Stimulated activated naive CD8-positive, alpha-beta T cell treated with anti-CD3 and anti-CD28 coated beads, Interleukin-15, Interleukin-2, amounts not matched to agents 100 U/mL and 50 U/mL, for 24 hours (primary cell): ENCODE measurements around the gene CASQ1.

ENCODE experiments used
- ATAC-seq: fragments of 150-1000 bp; cut with Tn5 transposase; one replicate; pipeline ENCODE4 v1.10.0; 2021
- DNase-seq: peaks from one replicate; pipeline ENCODE4 v3.0.0; 2021

Gene CASQ1

GRCh38 chr1:160189649-160190625 lies at the start of gene CASQ1:
CASQ1 (plus strand) TSS chr1:160190575; CDS start chr1:160190752, 177 bp downstream.
- no peak for ATAC-seq
- DNase-seq: no peak

GRCh38 chr1:160143695-160144094 lies 46.7 kb upstream of the CASQ1 start:
- ATAC-seq (no peak), DNase-seq (no peak)

GRCh38 chr1:160144921-160145320 lies 45.5 kb upstream of the CASQ1 start:
- ATAC-seq: no peak
- DNase-seq: no peak

GRCh38 chr1:160146107-160146506 lies 44.3 kb upstream of the CASQ1 start:
- no peak for ATAC-seq
- no peak for DNase-seq

- DNase-seq (no peak), ATAC-seq (no peak)
Observed at GRCh38 chr1:160148121-160148520, 42.3 kb upstream of the CASQ1 start.

- DNase-seq (no peak), ATAC-seq (no peak)
Observed at GRCh38 chr1:160149233-160149632, 41.1 kb upstream of the CASQ1 start.

GRCh38 chr1:160149716-160150115 lies 40.7 kb upstream of the CASQ1 start:
- DNase-seq (no peak), ATAC-seq (no peak)

GRCh38 chr1:160151303-160151702 lies 39.1 kb upstream of the CASQ1 start, which contains the start of gene ATP1A4:
ATP1A4 (plus strand) TSS chr1:160151603; CDS start chr1:160152041, 438 bp downstream.
- ATAC-seq: no peak
- DNase-seq: no peak

GRCh38 chr1:160154790-160155189 lies 35.6 kb upstream of the CASQ1 start:
- no peak for DNase-seq
- no peak for ATAC-seq

- ATAC-seq (no peak), DNase-seq (no peak)
Observed at GRCh38 chr1:160156361-160156760, 34.0 kb upstream of the CASQ1 start.

- ATAC-seq (no peak), DNase-seq (no peak)
Observed at GRCh38 chr1:160157174-160157573, 33.2 kb upstream of the CASQ1 start.

GRCh38 chr1:160158031-160158430 lies 32.3 kb upstream of the CASQ1 start:
- no peak for ATAC-seq
- no peak for DNase-seq

GRCh38 chr1:160158534-160158933 lies 31.8 kb upstream of the CASQ1 start:
- DNase-seq (no peak), ATAC-seq (no peak)

- ATAC-seq (no peak), DNase-seq (no peak)
Observed at GRCh38 chr1:160159846-160160245, 30.5 kb upstream of the CASQ1 start.

GRCh38 chr1:160161965-160162705 lies 28.2 kb upstream of the CASQ1 start:
- no peak for DNase-seq
- ATAC-seq: no peak

GRCh38 chr1:160162931-160163330 lies 27.4 kb upstream of the CASQ1 start:
- no peak for DNase-seq
- ATAC-seq: no peak

GRCh38 chr1:160163615-160164014 lies 26.8 kb upstream of the CASQ1 start:
- DNase-seq: no peak
- no peak for ATAC-seq

- DNase-seq (no peak), ATAC-seq (no peak)
Observed at GRCh38 chr1:160164121-160164520, 26.3 kb upstream of the CASQ1 start.

- no peak for ATAC-seq
- DNase-seq: no peak
Observed at GRCh38 chr1:160166166-160166868, 24.1 kb upstream of the CASQ1 start.

- DNase-seq (no peak), ATAC-seq (no peak)
Observed at GRCh38 chr1:160167056-160167455, 23.3 kb upstream of the CASQ1 start.

GRCh38 chr1:160167580-160167979 lies 22.8 kb upstream of the CASQ1 start:
- DNase-seq (peak; percentile 13), ATAC-seq (peak; percentile 90)

GRCh38 chr1:160168016-160168415 lies 22.4 kb upstream of the CASQ1 start:
- ATAC-seq: no peak

More at GRCh38 chr1:160168016-160168415, 22.4 kb upstream of the CASQ1 start:
- no peak for DNase-seq
